HEK293 (cell line): ENCODE measurements around the gene ASB16.
A peak's percentile ranks its signal among the peaks of the same experiment; 100 is the strongest.

Experiments
- HOXC10 ChIP-seq: sonication (generic); formaldehyde crosslinking; IDR thresholded peaks from 2 replicates; pipeline ENCODE4 v1.8.1; 2023; ENCODE audit warnings: mild to moderate bottlenecking, missing genetic modification reagents
- HOXD13 ChIP-seq: sonication (generic); formaldehyde crosslinking; IDR thresholded peaks from 2 replicates; pipeline ENCODE4 v1.8.0; 2022; ENCODE audit warnings: missing genetic modification reagents, borderline replicate concordance
- KLF8 ChIP-seq: fragments of 450-650 bp; formaldehyde crosslinking; IDR thresholded peaks from 2 replicates; pipeline ENCODE4 v1.5.1; 2016; ENCODE audit warnings: missing biosample characterization, missing genetic modification characterization
- PRDM10 ChIP-seq: fragments of 450-650 bp; formaldehyde crosslinking; IDR thresholded peaks from 2 replicates; pipeline ENCODE4 v1.5.1; 2016; ENCODE audit warnings: missing biosample characterization, missing genetic modification characterization
- TCF7L2 ChIP-seq: IDR thresholded peaks from 2 replicates; pipeline ENCODE4 v1.6.1; 2011; ENCODE audit warnings: low read depth, mild to moderate bottlenecking, inconsistent platforms, low read length, moderate library complexity, borderline replicate concordance
- ZBTB17 ChIP-seq: fragments of 450-650 bp; formaldehyde crosslinking; IDR thresholded peaks from 2 replicates; pipeline ENCODE4 v1.5.1; 2016; ENCODE audit warnings: missing biosample characterization, missing genetic modification characterization
- ZEB2 ChIP-seq: fragments of 450-650 bp; formaldehyde crosslinking; IDR thresholded peaks from 2 replicates; pipeline ENCODE4 v1.5.1; 2016; ENCODE audit warnings: missing biosample characterization, missing genetic modification characterization
- ZNF211 ChIP-seq: fragments of 450-650 bp; formaldehyde crosslinking; IDR thresholded peaks from 2 replicates; pipeline ENCODE4 v1.5.1; 2016; ENCODE audit warnings: low read depth, missing biosample characterization, missing genetic modification characterization
- ZNF214 ChIP-seq: fragments of 450-650 bp; formaldehyde crosslinking; IDR thresholded peaks from 2 replicates; pipeline ENCODE4 v1.5.1; 2017; ENCODE audit warnings: missing biosample characterization, mild to moderate bottlenecking, missing genetic modification characterization, borderline replicate concordance
- ZNF239 ChIP-seq: fragments of 450-650 bp; formaldehyde crosslinking; IDR thresholded peaks from 2 replicates; pipeline ENCODE4 v1.5.1; 2016; ENCODE audit warnings: missing biosample characterization, missing genetic modification characterization
- ZNF24 ChIP-seq: fragments of 450-650 bp; formaldehyde crosslinking; IDR thresholded peaks from 2 replicates; pipeline ENCODE4 v1.5.1; 2016; ENCODE audit warnings: missing biosample characterization, missing genetic modification characterization
- ZNF341 ChIP-seq: fragments of 450-650 bp; formaldehyde crosslinking; IDR thresholded peaks from 2 replicates; pipeline ENCODE4; 2016; ENCODE audit warnings: low read depth, missing biosample characterization, missing genetic modification characterization
- ZNF404 ChIP-seq: fragments of 450-650 bp; formaldehyde crosslinking; IDR thresholded peaks from 2 replicates; pipeline ENCODE4 v1.5.1; 2017; ENCODE audit warnings: missing biosample characterization, missing genetic modification characterization
- ZNF433 ChIP-seq: fragments of 450-650 bp; formaldehyde crosslinking; IDR thresholded peaks from 2 replicates; pipeline ENCODE4 v1.5.1; 2016; ENCODE audit warnings: missing biosample characterization, missing genetic modification characterization, low read depth
- ZNF449 ChIP-seq: fragments of 450-650 bp; formaldehyde crosslinking; IDR thresholded peaks from 2 replicates; pipeline ENCODE4 v1.5.1; 2017; ENCODE audit warnings: missing biosample characterization, mild to moderate bottlenecking, missing genetic modification characterization, moderate library complexity
- ZNF521 ChIP-seq: fragments of 450-650 bp; formaldehyde crosslinking; IDR thresholded peaks from 2 replicates; pipeline ENCODE4 v1.5.1; 2017; ENCODE audit warnings: missing biosample characterization, mild to moderate bottlenecking, missing genetic modification characterization
- ZNF555 ChIP-seq: fragments of 450-650 bp; formaldehyde crosslinking; conservative IDR thresholded peaks from 2 replicates; pipeline ENCODE4 v1.5.1; 2017; ENCODE audit warnings: missing biosample characterization, mild to moderate bottlenecking, missing genetic modification characterization, inconsistent platforms
- ZNF558 ChIP-seq: fragments of 450-650 bp; formaldehyde crosslinking; IDR thresholded peaks from 2 replicates; pipeline ENCODE4 v1.5.1; 2016; ENCODE audit warnings: missing biosample characterization, missing genetic modification characterization
- ZNF626 ChIP-seq: fragments of 450-650 bp; sonication (Bioruptor Pico); formaldehyde crosslinking; IDR thresholded peaks from 2 replicates; pipeline ENCODE4 v1.5.1; 2018; ENCODE audit warnings: missing biosample characterization, missing genetic modification characterization, inconsistent platforms
- ZNF677 ChIP-seq: fragments of 450-650 bp; IDR thresholded peaks from 2 replicates; pipeline ENCODE4 v1.5.0; 2018; ENCODE audit warnings: missing biosample characterization, mild to moderate bottlenecking, missing genetic modification characterization, moderate library complexity
- ZNF692 ChIP-seq: fragments of 450-650 bp; formaldehyde crosslinking; IDR thresholded peaks from 2 replicates; pipeline ENCODE4 v1.5.1; 2016; ENCODE audit warnings: missing biosample characterization, missing genetic modification characterization
- ZNF791 ChIP-seq: fragments of 450-650 bp; formaldehyde crosslinking; IDR thresholded peaks from 2 replicates; pipeline ENCODE4 v1.5.1; 2016; ENCODE audit warnings: missing biosample characterization, missing genetic modification characterization
- TF ChIP-seq, protein P1 (sequence below): fragments of 450-650 bp; formaldehyde crosslinking; IDR thresholded peaks from 2 replicates; pipeline ENCODE4 v1.5.1; 2016; ENCODE audit warnings: missing biosample characterization, missing genetic modification characterization
- TF ChIP-seq, protein P2 (sequence below): fragments of 450-650 bp; formaldehyde crosslinking; IDR thresholded peaks from 2 replicates; pipeline ENCODE4 v1.5.1; 2016; ENCODE audit warnings: missing biosample characterization, missing genetic modification characterization, low read depth
- TF ChIP-seq, protein P3 (sequence below): fragments of 450-650 bp; formaldehyde crosslinking; IDR thresholded peaks from 2 replicates; pipeline ENCODE4 v1.5.1; 2016; ENCODE audit warnings: missing biosample characterization, missing genetic modification characterization
- TF ChIP-seq, protein P4 (sequence below): fragments of 450-650 bp; formaldehyde crosslinking; IDR thresholded peaks from 2 replicates; pipeline ENCODE4 v1.5.1; 2017; ENCODE audit warnings: missing biosample characterization, missing genetic modification characterization

ASB16 gene

GRCh38 chr17:44218344-44219107 lies 48.0 kb downstream of the ASB16 start (continued):
- TF ChIP-seq ZNF404 (tag by site-specific recombination) (no peak), ZNF211 (tag by site-specific recombination) (no peak), ZNF24 (tag by site-specific recombination) (no peak), ZNF791 (tag by site-specific recombination) (no peak), ZNF521 (no peak), HOXD13 (CRISPR knock-in tag) (no peak), ZNF558 (tag by site-specific recombination) (no peak), ZNF341 (no peak), TCF7L2 (no peak), ZNF626 (no peak), ZEB2 (tag by site-specific recombination) (0 out of 2 replicates have a peak, but pooled peaks have one; percentile 68), ZNF214 (no peak), ZNF449 (tag by site-specific recombination) (no peak), ZNF692 (tag by site-specific recombination) (no peak), ZNF433 (tag by site-specific recombination) (no peak), ZNF239 (tag by site-specific recombination) (no peak), KLF8 (tag by site-specific recombination) (peak; percentile 50; the same call in 1 of the 2 replicates), HOXC10 (CRISPR knock-in tag) (no peak), ZNF677 (tag by site-specific recombination) (no peak), PRDM10 (tag by site-specific recombination) (no peak), ZBTB17 (no peak), ZNF555 (tag by site-specific recombination) (no peak)
- TF ChIP-seq, protein P1, sequence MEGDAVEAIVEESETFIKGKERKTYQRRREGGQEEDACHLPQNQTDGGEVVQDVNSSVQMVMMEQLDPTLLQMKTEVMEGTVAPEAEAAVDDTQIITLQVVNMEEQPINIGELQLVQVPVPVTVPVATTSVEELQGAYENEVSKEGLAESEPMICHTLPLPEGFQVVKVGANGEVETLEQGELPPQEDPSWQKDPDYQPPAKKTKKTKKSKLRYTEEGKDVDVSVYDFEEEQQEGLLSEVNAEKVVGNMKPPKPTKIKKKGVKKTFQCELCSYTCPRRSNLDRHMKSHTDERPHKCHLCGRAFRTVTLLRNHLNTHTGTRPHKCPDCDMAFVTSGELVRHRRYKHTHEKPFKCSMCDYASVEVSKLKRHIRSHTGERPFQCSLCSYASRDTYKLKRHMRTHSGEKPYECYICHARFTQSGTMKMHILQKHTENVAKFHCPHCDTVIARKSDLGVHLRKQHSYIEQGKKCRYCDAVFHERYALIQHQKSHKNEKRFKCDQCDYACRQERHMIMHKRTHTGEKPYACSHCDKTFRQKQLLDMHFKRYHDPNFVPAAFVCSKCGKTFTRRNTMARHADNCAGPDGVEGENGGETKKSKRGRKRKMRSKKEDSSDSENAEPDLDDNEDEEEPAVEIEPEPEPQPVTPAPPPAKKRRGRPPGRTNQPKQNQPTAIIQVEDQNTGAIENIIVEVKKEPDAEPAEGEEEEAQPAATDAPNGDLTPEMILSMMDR: peak; percentile 79
- TF ChIP-seq, protein P2, sequence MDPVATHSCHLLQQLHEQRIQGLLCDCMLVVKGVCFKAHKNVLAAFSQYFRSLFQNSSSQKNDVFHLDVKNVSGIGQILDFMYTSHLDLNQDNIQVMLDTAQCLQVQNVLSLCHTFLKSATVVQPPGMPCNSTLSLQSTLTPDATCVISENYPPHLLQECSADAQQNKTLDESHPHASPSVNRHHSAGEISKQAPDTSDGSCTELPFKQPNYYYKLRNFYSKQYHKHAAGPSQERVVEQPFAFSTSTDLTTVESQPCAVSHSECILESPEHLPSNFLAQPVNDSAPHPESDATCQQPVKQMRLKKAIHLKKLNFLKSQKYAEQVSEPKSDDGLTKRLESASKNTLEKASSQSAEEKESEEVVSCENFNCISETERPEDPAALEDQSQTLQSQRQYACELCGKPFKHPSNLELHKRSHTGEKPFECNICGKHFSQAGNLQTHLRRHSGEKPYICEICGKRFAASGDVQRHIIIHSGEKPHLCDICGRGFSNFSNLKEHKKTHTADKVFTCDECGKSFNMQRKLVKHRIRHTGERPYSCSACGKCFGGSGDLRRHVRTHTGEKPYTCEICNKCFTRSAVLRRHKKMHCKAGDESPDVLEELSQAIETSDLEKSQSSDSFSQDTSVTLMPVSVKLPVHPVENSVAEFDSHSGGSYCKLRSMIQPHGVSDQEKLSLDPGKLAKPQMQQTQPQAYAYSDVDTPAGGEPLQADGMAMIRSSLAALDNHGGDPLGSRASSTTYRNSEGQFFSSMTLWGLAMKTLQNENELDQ: no peak
- TF ChIP-seq, protein P3, sequence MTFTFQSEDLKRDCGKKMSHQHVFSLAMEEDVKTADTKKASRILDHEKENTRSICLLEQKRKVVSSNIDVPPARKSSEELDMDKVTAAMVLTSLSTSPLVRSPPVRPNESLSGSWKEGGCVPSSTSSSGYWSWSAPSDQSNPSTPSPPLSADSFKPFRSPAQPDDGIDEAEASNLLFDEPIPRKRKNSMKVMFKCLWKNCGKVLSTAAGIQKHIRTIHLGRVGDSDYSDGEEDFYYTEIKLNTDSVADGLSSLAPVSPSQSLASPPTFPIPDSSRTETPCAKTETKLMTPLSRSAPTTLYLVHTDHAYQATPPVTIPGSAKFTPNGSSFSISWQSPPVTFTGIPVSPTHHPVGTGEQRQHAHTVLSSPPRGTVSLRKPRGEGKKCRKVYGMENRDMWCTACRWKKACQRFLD: no peak
- TF ChIP-seq, protein P4, sequence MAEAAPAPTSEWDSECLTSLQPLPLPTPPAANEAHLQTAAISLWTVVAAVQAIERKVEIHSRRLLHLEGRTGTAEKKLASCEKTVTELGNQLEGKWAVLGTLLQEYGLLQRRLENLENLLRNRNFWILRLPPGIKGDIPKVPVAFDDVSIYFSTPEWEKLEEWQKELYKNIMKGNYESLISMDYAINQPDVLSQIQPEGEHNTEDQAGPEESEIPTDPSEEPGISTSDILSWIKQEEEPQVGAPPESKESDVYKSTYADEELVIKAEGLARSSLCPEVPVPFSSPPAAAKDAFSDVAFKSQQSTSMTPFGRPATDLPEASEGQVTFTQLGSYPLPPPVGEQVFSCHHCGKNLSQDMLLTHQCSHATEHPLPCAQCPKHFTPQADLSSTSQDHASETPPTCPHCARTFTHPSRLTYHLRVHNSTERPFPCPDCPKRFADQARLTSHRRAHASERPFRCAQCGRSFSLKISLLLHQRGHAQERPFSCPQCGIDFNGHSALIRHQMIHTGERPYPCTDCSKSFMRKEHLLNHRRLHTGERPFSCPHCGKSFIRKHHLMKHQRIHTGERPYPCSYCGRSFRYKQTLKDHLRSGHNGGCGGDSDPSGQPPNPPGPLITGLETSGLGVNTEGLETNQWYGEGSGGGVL: peak; percentile 15; the same call in 1 of the 2 replicates
